ENCODE results near the gene SLC18A2. TPM values are rescaled to one million over a fixed set of nuclear protein-coding genes. Genes with fewer than 3 reads are reported as not detected.

SLC18A2 gene
- total RNA-seq, 2 donors from 2014 or later = 0.24 TPM

DNA sequence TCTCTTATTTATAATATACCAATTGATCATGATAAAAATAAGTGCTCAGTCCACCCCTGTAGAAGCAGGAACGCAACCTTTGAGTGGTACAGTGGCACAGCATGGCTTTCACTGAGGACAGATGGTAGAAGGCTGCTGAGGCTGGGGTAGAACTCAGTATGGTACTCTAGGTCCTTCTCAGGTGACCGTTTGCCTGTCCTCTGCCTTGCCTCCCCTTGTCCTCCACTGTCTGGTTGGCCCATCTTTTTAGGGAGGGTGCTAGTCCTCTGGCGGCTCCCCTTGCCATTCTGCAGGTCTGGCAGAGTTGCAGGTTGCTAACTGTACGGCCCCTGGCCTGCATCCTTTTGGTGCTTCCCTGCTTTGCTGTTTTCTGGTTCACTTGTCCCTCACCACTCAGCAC is 27.3 kb downstream of the SLC18A2 start:
- H3K27me3 ChIP-seq (ENCODE audit: control insufficient read depth, insufficient read depth, low read length, poor library complexity, severe bottlenecking) = no peaks in the 10 kb centered on the region
- Mint-ChIP-seq H3K4me3 (no peak overlapping the region), H3K27ac (no peak overlapping the region), H3K4me1 (peaks cover 9% of the 10 kb centered on the region), H3K9me3 (no peaks in the 10 kb centered on the region), H3K36me3 (ENCODE audit: low read depth) (no peaks in the 10 kb centered on the region), H3K27me3 (ENCODE audit: insufficient read depth) (no peaks in the 10 kb centered on the region)
- H3K4me1 ChIP-seq (ENCODE audit: control insufficient read depth, insufficient read depth, low read length) = no peaks in the 10 kb centered on the region
- H3K27ac ChIP-seq (ENCODE audit: low read depth, low read length) = no peak overlapping the region
- TF ChIP-seq, protein P1, sequence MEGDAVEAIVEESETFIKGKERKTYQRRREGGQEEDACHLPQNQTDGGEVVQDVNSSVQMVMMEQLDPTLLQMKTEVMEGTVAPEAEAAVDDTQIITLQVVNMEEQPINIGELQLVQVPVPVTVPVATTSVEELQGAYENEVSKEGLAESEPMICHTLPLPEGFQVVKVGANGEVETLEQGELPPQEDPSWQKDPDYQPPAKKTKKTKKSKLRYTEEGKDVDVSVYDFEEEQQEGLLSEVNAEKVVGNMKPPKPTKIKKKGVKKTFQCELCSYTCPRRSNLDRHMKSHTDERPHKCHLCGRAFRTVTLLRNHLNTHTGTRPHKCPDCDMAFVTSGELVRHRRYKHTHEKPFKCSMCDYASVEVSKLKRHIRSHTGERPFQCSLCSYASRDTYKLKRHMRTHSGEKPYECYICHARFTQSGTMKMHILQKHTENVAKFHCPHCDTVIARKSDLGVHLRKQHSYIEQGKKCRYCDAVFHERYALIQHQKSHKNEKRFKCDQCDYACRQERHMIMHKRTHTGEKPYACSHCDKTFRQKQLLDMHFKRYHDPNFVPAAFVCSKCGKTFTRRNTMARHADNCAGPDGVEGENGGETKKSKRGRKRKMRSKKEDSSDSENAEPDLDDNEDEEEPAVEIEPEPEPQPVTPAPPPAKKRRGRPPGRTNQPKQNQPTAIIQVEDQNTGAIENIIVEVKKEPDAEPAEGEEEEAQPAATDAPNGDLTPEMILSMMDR (conservative IDR thresholded peaks at IDR 0.05) = no peak
- WGBS, 2 experiments (ENCODE audit: insufficient coverage in 1 of 2, insufficient read length in 1 of 2) = 92 to 93% methylated on average over 2 to 4 of the region's 4 CpGs
- H3K36me3 ChIP-seq (ENCODE audit: control insufficient read depth, insufficient read depth, low read length) = no peaks in the 10 kb centered on the region
- no peaks in the 10 kb centered on the region for H3K9me3 ChIP-seq (ENCODE audit: control insufficient read depth, low read length)
- H3K4me3 ChIP-seq (ENCODE audit: low read length) = no peak overlapping the region
- DNase-seq = no peak
- no peak overlapping the region for H3K9ac ChIP-seq (ENCODE audit: extremely low read depth, low read length, poor library complexity, severe bottlenecking)

DNA sequence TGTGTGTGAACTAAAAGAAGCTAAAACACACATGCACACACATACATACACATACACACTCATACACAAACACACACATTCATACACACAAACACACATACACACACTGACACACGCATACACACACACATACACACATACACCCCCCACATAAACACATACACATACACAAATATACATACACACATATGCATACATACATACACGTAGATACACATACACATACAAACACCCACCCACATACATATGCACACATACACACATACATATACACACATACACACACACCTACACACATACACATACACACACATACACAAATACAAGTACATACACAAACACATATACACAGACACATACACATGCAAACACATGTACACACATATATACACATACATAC is 28.0 kb downstream of the SLC18A2 start:
- Histone ChIP-seq H3K27me3 (ENCODE audit: control insufficient read depth, insufficient read depth, low read length, poor library complexity, severe bottlenecking) (no peaks in the 10 kb centered on the region), H3K4me3 (ENCODE audit: low read length) (no peak overlapping the region), H3K27ac (ENCODE audit: low read depth, low read length) (no peak overlapping the region), H3K36me3 (ENCODE audit: control insufficient read depth, insufficient read depth, low read length) (no peaks in the 10 kb centered on the region), H3K9me3 (ENCODE audit: control insufficient read depth, low read length) (no peaks in the 10 kb centered on the region), H3K9ac (ENCODE audit: extremely low read depth, low read length, poor library complexity, severe bottlenecking) (no peak overlapping the region), H3K4me1 (ENCODE audit: control insufficient read depth, insufficient read depth, low read length) (no peaks in the 10 kb centered on the region)
- no peak overlapping the region for H3K27ac Mint-ChIP-seq
- no peaks in the 10 kb centered on the region for H3K36me3 Mint-ChIP-seq (ENCODE audit: low read depth)
- no peak overlapping the region for H3K4me3 Mint-ChIP-seq
- no peaks in the 10 kb centered on the region for H3K9me3 Mint-ChIP-seq
- WGBS, 2 experiments (ENCODE audit: insufficient coverage in 1 of 2, insufficient read length in 1 of 2) = 88 to 95% methylated on average over 2 of the region's 2 CpGs
- H3K27me3 Mint-ChIP-seq (ENCODE audit: insufficient read depth) = no peaks in the 10 kb centered on the region
- H3K4me1 Mint-ChIP-seq = peaks cover 9% of the 10 kb centered on the region
- DNase-seq = no peak
- TF ChIP-seq, protein P1 (conservative IDR thresholded peaks at IDR 0.05) = no peak

DNA sequence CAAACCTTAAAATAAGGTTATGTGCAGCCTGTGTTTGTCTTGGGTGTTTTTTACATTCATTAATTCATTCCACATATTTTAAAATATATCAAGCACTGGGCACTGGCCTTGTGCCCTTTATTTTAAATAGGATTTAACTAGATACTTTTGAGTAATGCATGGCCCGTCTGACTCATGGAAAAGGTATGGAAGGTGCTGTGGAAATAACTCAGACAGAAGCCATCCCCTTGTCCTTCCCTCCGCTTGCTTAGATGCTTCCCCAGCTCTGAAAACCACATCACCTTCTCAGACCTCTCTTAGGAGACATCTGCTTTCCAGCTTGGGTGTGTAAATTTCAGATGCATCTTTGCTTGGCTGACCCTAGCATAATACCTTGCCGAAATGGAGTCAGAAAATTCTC is 30.5 kb downstream of the SLC18A2 start:
- H3K27ac ChIP-seq (ENCODE audit: low read depth, low read length) = no peak overlapping the region
- WGBS, 2 experiments (ENCODE audit: insufficient coverage in 1 of 2, insufficient read length in 1 of 2) = 80 to 83% methylated on average over 2 to 3 of the region's 3 CpGs
- no peaks in the 10 kb centered on the region for H3K9me3 Mint-ChIP-seq
- peaks cover 6% of the 10 kb centered on the region for H3K4me1 ChIP-seq (ENCODE audit: control insufficient read depth, insufficient read depth, low read length)
- no peak for DNase-seq
- no peaks in the 10 kb centered on the region for H3K27me3 ChIP-seq (ENCODE audit: control insufficient read depth, insufficient read depth, low read length, poor library complexity, severe bottlenecking)
- no peaks in the 10 kb centered on the region for H3K9me3 ChIP-seq (ENCODE audit: control insufficient read depth, low read length)
- peaks cover 8% of the 10 kb centered on the region for H3K4me1 Mint-ChIP-seq
- no peak overlapping the region for H3K4me3 ChIP-seq (ENCODE audit: low read length)
- no peaks in the 10 kb centered on the region for H3K27me3 Mint-ChIP-seq (ENCODE audit: insufficient read depth)
- H3K36me3 ChIP-seq (ENCODE audit: control insufficient read depth, insufficient read depth, low read length) = no peaks in the 10 kb centered on the region
- TF ChIP-seq, protein P1 (conservative IDR thresholded peaks at IDR 0.05) = no peak
- no peak overlapping the region for H3K27ac Mint-ChIP-seq
- H3K36me3 Mint-ChIP-seq (ENCODE audit: low read depth) = no peaks in the 10 kb centered on the region
- H3K9ac ChIP-seq (ENCODE audit: extremely low read depth, low read length, poor library complexity, severe bottlenecking) = no peak overlapping the region
- H3K4me3 Mint-ChIP-seq = no peak overlapping the region

Data from endodermal cell (in vitro differentiated cells).